Measurements from ENCODE around the gene WDR72. TPM values are rescaled to one million over a fixed set of nuclear protein-coding genes. Genes with fewer than 3 reads are reported as not detected.

The WDR72 gene
- polyA plus RNA-seq, 1 of the 3 experiments (the other 2 are of a cell fraction): 0.02 TPM

- Histone ChIP-seq H3K4me2 (no peak overlapping the region), H3K4me3 (ENCODE audit: low read depth in 2 of 2, low read length in 1 of 2) (no peak overlapping the region), H3K9ac (no peak overlapping the region), H3K27me3 (ENCODE audit: insufficient read depth) (no peaks in the 10 kb centered on the region), H4K20me1 (ENCODE audit: insufficient read depth) (no peaks in the 10 kb centered on the region), H3K4me1 (ENCODE audit: control insufficient read depth in 1 of 2, insufficient read depth in 2 of 2, low read depth in 1 of 2, low read length in 1 of 2) (no peaks in the 10 kb centered on the region), H3K9me2 (no peaks in the 10 kb centered on the region), H2AFZ (ENCODE audit: low read depth) (no peak overlapping the region), H3K79me2 (ENCODE audit: insufficient read depth) (no peaks in the 10 kb centered on the region), H3K36me3 (replicated peaks in 1 of 2; ENCODE audit: control insufficient read depth in 1 of 2, insufficient read depth in 2 of 2, low read length in 1 of 2) (no peaks in the 10 kb centered on the region), H3F3A (replicated peaks; ENCODE audit: insufficient read depth) (no peaks in the 10 kb centered on the region), H3K9me3 (no peaks in the 10 kb centered on the region), H3K27ac (ENCODE audit: low read depth in 2 of 2, low read length in 1 of 2) (no peak overlapping the region)
- no peak for TF ChIP-seq EP300 (IDR thresholded peaks at IDR 0.05; ENCODE audit: borderline replicate concordance in 1 of 2, low read depth in 1 of 2, low read length in 1 of 2)
- TF ChIP-seq, protein P1, sequence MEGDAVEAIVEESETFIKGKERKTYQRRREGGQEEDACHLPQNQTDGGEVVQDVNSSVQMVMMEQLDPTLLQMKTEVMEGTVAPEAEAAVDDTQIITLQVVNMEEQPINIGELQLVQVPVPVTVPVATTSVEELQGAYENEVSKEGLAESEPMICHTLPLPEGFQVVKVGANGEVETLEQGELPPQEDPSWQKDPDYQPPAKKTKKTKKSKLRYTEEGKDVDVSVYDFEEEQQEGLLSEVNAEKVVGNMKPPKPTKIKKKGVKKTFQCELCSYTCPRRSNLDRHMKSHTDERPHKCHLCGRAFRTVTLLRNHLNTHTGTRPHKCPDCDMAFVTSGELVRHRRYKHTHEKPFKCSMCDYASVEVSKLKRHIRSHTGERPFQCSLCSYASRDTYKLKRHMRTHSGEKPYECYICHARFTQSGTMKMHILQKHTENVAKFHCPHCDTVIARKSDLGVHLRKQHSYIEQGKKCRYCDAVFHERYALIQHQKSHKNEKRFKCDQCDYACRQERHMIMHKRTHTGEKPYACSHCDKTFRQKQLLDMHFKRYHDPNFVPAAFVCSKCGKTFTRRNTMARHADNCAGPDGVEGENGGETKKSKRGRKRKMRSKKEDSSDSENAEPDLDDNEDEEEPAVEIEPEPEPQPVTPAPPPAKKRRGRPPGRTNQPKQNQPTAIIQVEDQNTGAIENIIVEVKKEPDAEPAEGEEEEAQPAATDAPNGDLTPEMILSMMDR (IDR thresholded peaks at IDR 0.05): no peak
- TF ChIP-seq, protein P2, sequence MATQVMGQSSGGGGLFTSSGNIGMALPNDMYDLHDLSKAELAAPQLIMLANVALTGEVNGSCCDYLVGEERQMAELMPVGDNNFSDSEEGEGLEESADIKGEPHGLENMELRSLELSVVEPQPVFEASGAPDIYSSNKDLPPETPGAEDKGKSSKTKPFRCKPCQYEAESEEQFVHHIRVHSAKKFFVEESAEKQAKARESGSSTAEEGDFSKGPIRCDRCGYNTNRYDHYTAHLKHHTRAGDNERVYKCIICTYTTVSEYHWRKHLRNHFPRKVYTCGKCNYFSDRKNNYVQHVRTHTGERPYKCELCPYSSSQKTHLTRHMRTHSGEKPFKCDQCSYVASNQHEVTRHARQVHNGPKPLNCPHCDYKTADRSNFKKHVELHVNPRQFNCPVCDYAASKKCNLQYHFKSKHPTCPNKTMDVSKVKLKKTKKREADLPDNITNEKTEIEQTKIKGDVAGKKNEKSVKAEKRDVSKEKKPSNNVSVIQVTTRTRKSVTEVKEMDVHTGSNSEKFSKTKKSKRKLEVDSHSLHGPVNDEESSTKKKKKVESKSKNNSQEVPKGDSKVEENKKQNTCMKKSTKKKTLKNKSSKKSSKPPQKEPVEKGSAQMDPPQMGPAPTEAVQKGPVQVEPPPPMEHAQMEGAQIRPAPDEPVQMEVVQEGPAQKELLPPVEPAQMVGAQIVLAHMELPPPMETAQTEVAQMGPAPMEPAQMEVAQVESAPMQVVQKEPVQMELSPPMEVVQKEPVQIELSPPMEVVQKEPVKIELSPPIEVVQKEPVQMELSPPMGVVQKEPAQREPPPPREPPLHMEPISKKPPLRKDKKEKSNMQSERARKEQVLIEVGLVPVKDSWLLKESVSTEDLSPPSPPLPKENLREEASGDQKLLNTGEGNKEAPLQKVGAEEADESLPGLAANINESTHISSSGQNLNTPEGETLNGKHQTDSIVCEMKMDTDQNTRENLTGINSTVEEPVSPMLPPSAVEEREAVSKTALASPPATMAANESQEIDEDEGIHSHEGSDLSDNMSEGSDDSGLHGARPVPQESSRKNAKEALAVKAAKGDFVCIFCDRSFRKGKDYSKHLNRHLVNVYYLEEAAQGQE (IDR thresholded peaks at IDR 0.05; ENCODE audit: low read depth, low read length): no peak
- TF ChIP-seq TCF12 (IDR thresholded peaks at IDR 0.05): no peak
- no peak for TF ChIP-seq FOSL2 (IDR thresholded peaks at IDR 0.05; ENCODE audit: borderline replicate concordance, low read depth)
- TF ChIP-seq NRF1 (IDR thresholded peaks at IDR 0.05; ENCODE audit: low read depth, low read length): no peak
- no peak for TF ChIP-seq MXI1 (IDR thresholded peaks at IDR 0.05; ENCODE audit: low read depth, low read length)
- no peak for TF ChIP-seq SMC3 (IDR thresholded peaks at IDR 0.05; ENCODE audit: low read depth, low read length)
- no peak for DNase-seq
- ChIA-PET CTCF (no interaction called here), POLR2A (no interaction called here)
- 4% methylated on average over 2 of the region's 2 CpGs for whole genome bisulfite sequencing (ENCODE audit: low lambda C conversion rate)
These were observed 168.4 kb downstream of the WDR72 start for GRCh38 chr15:53591041-53591440.

GRCh38 chr15:53590380-53590779 is 169.1 kb downstream of the WDR72 start:
- no peak overlapping the region for H3K27ac ChIP-seq (ENCODE audit: low read depth in 2 of 2, low read length in 1 of 2)
- no peak overlapping the region for H3K4me2 ChIP-seq
- H3K79me2 ChIP-seq (ENCODE audit: insufficient read depth): no peaks in the 10 kb centered on the region
- H3K36me3 ChIP-seq (replicated peaks in 1 of 2; ENCODE audit: control insufficient read depth in 1 of 2, insufficient read depth in 2 of 2, low read length in 1 of 2): no peaks in the 10 kb centered on the region
- H4K20me1 ChIP-seq (ENCODE audit: insufficient read depth): no peaks in the 10 kb centered on the region
- H3F3A ChIP-seq (replicated peaks; ENCODE audit: insufficient read depth): no peaks in the 10 kb centered on the region
- no peaks in the 10 kb centered on the region for H3K4me1 ChIP-seq (ENCODE audit: control insufficient read depth in 1 of 2, insufficient read depth in 2 of 2, low read depth in 1 of 2, low read length in 1 of 2)
- no peak for DNase-seq
- 8% methylated on average over 2 of the region's 2 CpGs for WGBS (ENCODE audit: low lambda C conversion rate)
- no peaks in the 10 kb centered on the region for H3K27me3 ChIP-seq (ENCODE audit: insufficient read depth)
- ChIA-PET POLR2A (no interaction called here), CTCF (no interaction called here)
- no peak overlapping the region for H2AFZ ChIP-seq (ENCODE audit: low read depth)
- H3K9me2 ChIP-seq: no peaks in the 10 kb centered on the region
- TF ChIP-seq TCF12 (IDR thresholded peaks at IDR 0.05): no peak
- H3K4me3 ChIP-seq (ENCODE audit: low read depth in 2 of 2, low read length in 1 of 2): no peak overlapping the region
- H3K9me3 ChIP-seq: no peaks in the 10 kb centered on the region
- H3K9ac ChIP-seq: no peak overlapping the region
